Endothelial cell (in vitro differentiated cells): Measurements from ENCODE around the gene STEAP3. TPM values are rescaled to one million over a fixed set of nuclear protein-coding genes. Genes with fewer than 3 reads are reported as not detected.

ENCODE experiments used
- DNase-seq: peaks from one replicate; pipeline ENCODE4 v3.0.0; 2021; ENCODE audit warnings: low spot score
- H3K27ac Mint-ChIP-seq: one replicate; pipeline ENCODE4 v1.8.0; 2021; ENCODE audit warnings: mixed read lengths, inconsistent platforms; ENCODE audit not compliant: unreplicated experiment
- H3K27me3 Mint-ChIP-seq: one replicate; pipeline ENCODE4 v1.8.0; 2021; ENCODE audit warnings: mild to moderate bottlenecking, moderate library complexity, mixed read lengths, inconsistent platforms; ENCODE audit not compliant: unreplicated experiment
- H3K36me3 Mint-ChIP-seq: one replicate; pipeline ENCODE4 v1.8.0; 2021; ENCODE audit warnings: mild to moderate bottlenecking, low read depth, mixed read lengths, inconsistent platforms; ENCODE audit not compliant: unreplicated experiment
- H3K4me1 Mint-ChIP-seq: one replicate; pipeline ENCODE4 v1.8.0; 2021; ENCODE audit warnings: mild to moderate bottlenecking, mixed read lengths, inconsistent platforms; ENCODE audit not compliant: unreplicated experiment
- H3K4me3 Mint-ChIP-seq: one replicate; pipeline ENCODE4 v1.8.0; 2021; ENCODE audit warnings: mild to moderate bottlenecking, mixed read lengths, inconsistent platforms; ENCODE audit not compliant: unreplicated experiment
- H3K9me3 Mint-ChIP-seq: one replicate; pipeline ENCODE4 v1.8.0; 2021; ENCODE audit warnings: mixed read lengths, inconsistent platforms; ENCODE audit not compliant: unreplicated experiment
- CTCF ChIP-seq: fragments of 200-600 bp; sonication (generic); IDR thresholded peaks from one replicate; pipeline ENCODE4 v1.5.0; 2021; ENCODE audit warnings: antibody characterized with exemption; ENCODE audit not compliant: unreplicated experiment
- total RNA-seq: library from RNA; stranded (reverse); fragmentation: NEBNext Ultra II Directional; extraction: Animal tissue kit (Norgen Biotek cat#: 25700); gene quantifications from one replicate; pipeline ENCODE4 v1.2.1, GENCODE V29; 2021; ENCODE audit not compliant: unreplicated experiment

Gene STEAP3
- total RNA-seq, 1 donor from 2014 or later, result 17.9 TPM

- no peaks in the 10 kb centered on the region for H3K36me3 Mint-ChIP-seq
- no peak for TF ChIP-seq CTCF
- no peaks in the 10 kb centered on the region for H3K4me1 Mint-ChIP-seq
- no peak overlapping the region for H3K27ac Mint-ChIP-seq
- peaks cover 1% of the 10 kb centered on the region for H3K27me3 Mint-ChIP-seq
- no peak overlapping the region for H3K4me3 Mint-ChIP-seq
- no peak for DNase-seq
- no peaks in the 10 kb centered on the region for H3K9me3 Mint-ChIP-seq
Measured at GRCh38 chr2:119278946-119279345, 55.3 kb downstream of the STEAP3 start.

- H3K36me3 Mint-ChIP-seq, result no peaks in the 10 kb centered on the region
- H3K4me1 Mint-ChIP-seq, result no peaks in the 10 kb centered on the region
- no peak overlapping the region for H3K4me3 Mint-ChIP-seq
- peaks cover 1% of the 10 kb centered on the region for H3K27me3 Mint-ChIP-seq
- no peak overlapping the region for H3K27ac Mint-ChIP-seq
- no peaks in the 10 kb centered on the region for H3K9me3 Mint-ChIP-seq
- no peak for DNase-seq
- TF ChIP-seq CTCF, result no peak
Measured at GRCh38 chr2:119279666-119280065, 56.0 kb downstream of the STEAP3 start.

GRCh38 chr2:119280680-119281079 is 57.0 kb downstream of the STEAP3 start:
- Mint-ChIP-seq H3K4me3 (no peak overlapping the region), H3K9me3 (no peaks in the 10 kb centered on the region), H3K27ac (no peak overlapping the region), H3K27me3 (peaks cover 1% of the 10 kb centered on the region), H3K4me1 (no peaks in the 10 kb centered on the region), H3K36me3 (no peaks in the 10 kb centered on the region)
- no peak for DNase-seq
- TF ChIP-seq CTCF, result no peak

- no peak for TF ChIP-seq CTCF
- Mint-ChIP-seq H3K4me3 (no peak overlapping the region), H3K4me1 (no peaks in the 10 kb centered on the region), H3K27ac (no peak overlapping the region), H3K27me3 (peaks cover 4% of the 10 kb centered on the region), H3K36me3 (no peaks in the 10 kb centered on the region), H3K9me3 (no peaks in the 10 kb centered on the region)
- no peak for DNase-seq
Measured at GRCh38 chr2:119282146-119282995, 58.7 kb downstream of the STEAP3 start.

- H3K36me3 Mint-ChIP-seq, result no peaks in the 10 kb centered on the region
- no peaks in the 10 kb centered on the region for H3K9me3 Mint-ChIP-seq
- DNase-seq, result no peak
- peaks cover 4% of the 10 kb centered on the region for H3K27me3 Mint-ChIP-seq
- no peak for TF ChIP-seq CTCF
- no peak overlapping the region for H3K4me3 Mint-ChIP-seq
- no peaks in the 10 kb centered on the region for H3K4me1 Mint-ChIP-seq
- no peak overlapping the region for H3K27ac Mint-ChIP-seq
Measured at GRCh38 chr2:119282996-119283511, 59.4 kb downstream of the STEAP3 start.
